Osteocyte (in vitro differentiated cells): ENCODE measurements around the gene SMAD2. TPM values are rescaled to one million over a fixed set of nuclear protein-coding genes. Genes with fewer than 3 reads are reported as not detected.
"Not testable (repeated sequence)": the region's sequence is repeated elsewhere in the genome, so short reads cannot be mapped to it uniquely, and the experiment has no call there.

Source experiments
- DNase-seq: peaks from one replicate; pipeline ENCODE4 v3.0.0; 2021; ENCODE audit warnings: mixed read lengths; ENCODE audit not compliant: unreplicated experiment; ENCODE audit errors: extremely low spot score
- H3K27ac Mint-ChIP-seq: one replicate; pipeline ENCODE4 v1.8.0; 2021; ENCODE audit warnings: mild to moderate bottlenecking, mixed read lengths; ENCODE audit not compliant: unreplicated experiment
- H3K27me3 Mint-ChIP-seq: one replicate; pipeline ENCODE4 v1.8.0; 2021; ENCODE audit warnings: mixed read lengths; ENCODE audit not compliant: unreplicated experiment
- H3K36me3 Mint-ChIP-seq: one replicate; pipeline ENCODE4 v1.8.0; 2021; ENCODE audit warnings: mixed read lengths; ENCODE audit not compliant: unreplicated experiment
- H3K4me1 Mint-ChIP-seq: one replicate; pipeline ENCODE4 v1.8.0; 2021; ENCODE audit warnings: mixed read lengths; ENCODE audit not compliant: unreplicated experiment
- H3K4me3 Mint-ChIP-seq: one replicate; pipeline ENCODE4 v1.8.0; 2021; ENCODE audit warnings: mild to moderate bottlenecking, moderate library complexity, mixed read lengths; ENCODE audit not compliant: unreplicated experiment
- H3K9me3 Mint-ChIP-seq: one replicate; pipeline ENCODE4 v1.8.0; 2021; ENCODE audit warnings: mixed read lengths; ENCODE audit not compliant: unreplicated experiment
- total RNA-seq: library from RNA; stranded (reverse); gene quantifications from 2 replicates; pipeline ENCODE4 v1.2.1, GENCODE V29; 2021
- TF ChIP-seq, protein P1 (sequence below): fragments of 200-600 bp; sonication (generic); IDR thresholded peaks from 2 replicates; pipeline ENCODE4 v1.5.0; 2021; ENCODE audit warnings: antibody characterized with exemption, mild to moderate bottlenecking, moderate library complexity

Gene SMAD2
- total RNA-seq, 1 donor from 2014 or later = 147 TPM

DNA sequence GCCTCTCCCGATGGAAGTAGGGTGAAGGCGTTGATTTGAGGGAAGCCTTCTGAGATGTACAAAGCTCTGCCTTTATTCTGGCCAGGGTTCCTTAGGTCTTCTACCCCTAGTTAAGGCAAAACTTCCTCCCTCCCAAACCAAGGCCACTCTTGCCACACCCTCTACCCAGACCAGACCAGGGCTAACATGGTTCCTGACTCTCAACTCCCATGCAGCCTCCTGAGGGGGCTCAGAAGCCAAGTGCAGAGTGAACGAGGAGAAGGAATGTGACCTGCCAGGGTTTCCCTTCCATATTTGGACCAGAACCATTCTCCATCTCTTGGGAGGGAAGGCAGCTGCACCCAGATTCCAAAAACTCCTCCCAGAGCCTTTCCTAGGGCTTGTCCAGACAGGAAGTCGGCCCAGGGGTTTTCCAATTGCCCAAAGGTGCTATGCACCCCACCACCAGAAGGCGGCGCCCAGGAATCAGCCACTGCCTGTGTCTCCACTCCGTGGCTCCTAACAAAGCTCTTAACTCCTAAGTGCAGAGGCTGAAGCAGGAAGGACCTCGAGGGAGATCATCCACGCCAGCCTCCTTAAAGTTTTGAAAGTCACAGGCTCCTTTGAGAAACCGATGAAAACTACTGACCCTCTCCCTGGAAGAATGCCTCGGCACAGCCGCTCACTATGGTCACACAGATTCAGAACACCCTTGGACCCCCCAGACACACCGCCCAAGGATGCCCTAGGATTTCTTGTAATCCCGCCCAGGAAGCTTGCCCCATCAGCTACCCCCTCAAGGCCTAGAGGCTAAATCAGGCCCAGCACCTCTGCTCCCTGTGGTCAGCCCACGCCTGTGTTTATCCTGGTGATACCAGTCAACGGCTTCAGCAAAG is 157.8 kb downstream of the SMAD2 start:
- Mint-ChIP-seq H3K4me3 (no peak overlapping the region), H3K27ac (no peak overlapping the region), H3K36me3 (no peaks in the 10 kb centered on the region), H3K9me3 (no peaks in the 10 kb centered on the region), H3K4me1 (no peaks in the 10 kb centered on the region), H3K27me3 (peaks cover 20% of the 10 kb centered on the region)
- TF ChIP-seq, protein P1, sequence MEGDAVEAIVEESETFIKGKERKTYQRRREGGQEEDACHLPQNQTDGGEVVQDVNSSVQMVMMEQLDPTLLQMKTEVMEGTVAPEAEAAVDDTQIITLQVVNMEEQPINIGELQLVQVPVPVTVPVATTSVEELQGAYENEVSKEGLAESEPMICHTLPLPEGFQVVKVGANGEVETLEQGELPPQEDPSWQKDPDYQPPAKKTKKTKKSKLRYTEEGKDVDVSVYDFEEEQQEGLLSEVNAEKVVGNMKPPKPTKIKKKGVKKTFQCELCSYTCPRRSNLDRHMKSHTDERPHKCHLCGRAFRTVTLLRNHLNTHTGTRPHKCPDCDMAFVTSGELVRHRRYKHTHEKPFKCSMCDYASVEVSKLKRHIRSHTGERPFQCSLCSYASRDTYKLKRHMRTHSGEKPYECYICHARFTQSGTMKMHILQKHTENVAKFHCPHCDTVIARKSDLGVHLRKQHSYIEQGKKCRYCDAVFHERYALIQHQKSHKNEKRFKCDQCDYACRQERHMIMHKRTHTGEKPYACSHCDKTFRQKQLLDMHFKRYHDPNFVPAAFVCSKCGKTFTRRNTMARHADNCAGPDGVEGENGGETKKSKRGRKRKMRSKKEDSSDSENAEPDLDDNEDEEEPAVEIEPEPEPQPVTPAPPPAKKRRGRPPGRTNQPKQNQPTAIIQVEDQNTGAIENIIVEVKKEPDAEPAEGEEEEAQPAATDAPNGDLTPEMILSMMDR = peak; percentile 67
- DNase-seq = no peak

DNA sequence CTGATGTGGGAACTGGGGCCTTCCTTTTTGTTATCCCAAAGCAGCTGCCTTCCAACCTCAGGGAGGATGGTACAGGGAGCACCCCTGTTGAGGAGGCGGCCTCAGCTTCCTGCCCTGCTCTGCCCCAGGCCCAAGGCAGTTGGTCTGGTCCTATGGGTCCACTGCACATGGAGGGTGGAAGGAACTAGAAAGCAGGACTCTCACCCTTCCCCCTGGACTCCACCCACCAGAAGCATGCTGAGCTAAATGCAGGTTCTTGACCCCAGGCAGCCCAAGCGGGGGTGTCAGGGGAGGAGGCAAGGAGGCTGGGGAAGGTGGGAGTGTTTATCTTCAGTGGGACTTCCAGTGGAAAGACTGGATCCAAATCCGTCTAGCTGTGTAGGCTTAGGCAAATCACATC is 158.5 kb downstream of the SMAD2 start:
- no peak for DNase-seq
- H3K4me3 Mint-ChIP-seq = no peak overlapping the region
- H3K36me3 Mint-ChIP-seq = no peaks in the 10 kb centered on the region
- H3K27ac Mint-ChIP-seq = no peak overlapping the region
- peaks cover 19% of the 10 kb centered on the region for H3K27me3 Mint-ChIP-seq
- H3K4me1 Mint-ChIP-seq = no peaks in the 10 kb centered on the region
- H3K9me3 Mint-ChIP-seq = no peaks in the 10 kb centered on the region
- TF ChIP-seq, protein P1 = no peak

DNA sequence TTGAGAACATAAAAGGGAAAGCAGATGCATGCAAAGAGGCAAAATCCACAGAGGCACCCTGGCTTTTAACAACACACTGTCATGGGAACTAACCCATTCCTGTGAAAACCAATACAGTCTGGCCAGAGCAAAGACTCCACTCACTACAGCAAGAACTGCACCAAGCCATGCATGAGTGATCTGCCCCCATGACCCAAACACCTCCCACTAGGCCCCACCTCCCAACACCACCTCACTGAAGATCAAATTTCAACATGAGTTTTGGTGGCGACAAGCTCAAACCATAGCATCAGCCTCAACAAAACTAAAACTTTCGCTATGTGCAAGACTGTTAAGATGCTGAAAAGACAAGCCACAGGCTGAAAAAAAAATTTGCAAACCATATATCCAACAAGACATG is 162.8 kb downstream of the SMAD2 start:
- no peaks in the 10 kb centered on the region for H3K4me1 Mint-ChIP-seq
- DNase-seq = no peak
- H3K9me3 Mint-ChIP-seq = no peaks in the 10 kb centered on the region
- H3K27me3 Mint-ChIP-seq = peaks cover 39% of the 10 kb centered on the region
- TF ChIP-seq, protein P1 = no peak
- H3K27ac Mint-ChIP-seq = no peak overlapping the region
- H3K36me3 Mint-ChIP-seq = no peaks in the 10 kb centered on the region
- H3K4me3 Mint-ChIP-seq = no peak overlapping the region

DNA sequence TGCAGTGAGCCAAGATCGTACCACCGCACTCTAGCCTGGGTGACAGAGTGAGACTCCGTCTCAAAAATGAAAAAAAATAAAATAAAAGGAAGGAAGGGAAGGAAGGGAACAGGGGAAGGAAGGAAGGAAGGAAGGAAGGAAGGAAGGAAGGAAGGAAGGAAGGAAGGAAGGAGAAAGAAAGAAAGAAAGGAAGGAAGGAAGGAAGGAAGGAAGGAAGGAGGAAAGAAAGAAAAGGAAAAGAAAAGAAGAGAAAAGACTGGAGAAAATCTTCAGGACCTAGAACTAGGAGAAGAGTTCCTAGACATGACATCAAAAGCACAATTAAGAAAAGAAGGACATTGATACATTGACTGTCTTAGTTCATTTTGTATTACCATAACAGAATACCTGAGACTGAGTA is 163.3 kb downstream of the SMAD2 start:
- H3K4me3 Mint-ChIP-seq, H3K4me1 Mint-ChIP-seq, H3K36me3 Mint-ChIP-seq, DNase-seq, H3K27ac Mint-ChIP-seq, H3K9me3 Mint-ChIP-seq: not testable (repeated sequence)
- peaks cover 44% of the 10 kb centered on the region for H3K27me3 Mint-ChIP-seq
